Activated CD4-positive, alpha-beta T cell treated with anti-CD3 and anti-CD28 coated beads, Interleukin-2, amount 10 ng/mL, durations not matched to agents 7 days and 5 days (primary cell): ENCODE results near the gene MEGF6. TPM values are rescaled to one million over a fixed set of nuclear protein-coding genes. Genes with fewer than 3 reads are reported as not detected.

Experiments
- CTCF ChIA-PET: fragments of 350-600 bp; sonication (Branson Sonifier 250); formaldehyde crosslinking; loops from one replicate; lab custom pipeline; 2021; ENCODE audit warnings: antibody characterized with exemption; lab: Charles Lee
- POLR2A ChIA-PET: fragments of 350-600 bp; sonication (Branson Sonifier 250); formaldehyde crosslinking; loops from one replicate; lab custom pipeline; 2021; ENCODE audit warnings: antibody characterized with exemption; lab: Charles Lee
- DNase-seq: peaks from one replicate; pipeline ENCODE4 v3.0.0-alpha.2; 2020
- H3K27ac Mint-ChIP-seq: one replicate; pipeline ENCODE4 v1.8.0; 2021; ENCODE audit warnings: mild to moderate bottlenecking, moderate library complexity, mixed read lengths
- H3K27me3 Mint-ChIP-seq: one replicate; pipeline ENCODE4 v1.8.0; 2021; ENCODE audit warnings: mixed read lengths
- H3K36me3 Mint-ChIP-seq: one replicate; pipeline ENCODE4 v1.8.0; 2021; ENCODE audit warnings: low read depth, mixed read lengths
- H3K4me1 Mint-ChIP-seq: one replicate; pipeline ENCODE4 v1.8.0; 2021; ENCODE audit warnings: mixed read lengths
- H3K4me3 Mint-ChIP-seq: one replicate; pipeline ENCODE4 v1.8.0; 2021; ENCODE audit warnings: mild to moderate bottlenecking, moderate library complexity, mixed read lengths
- H3K9me3 Mint-ChIP-seq: one replicate; pipeline ENCODE4 v1.8.0; 2021; ENCODE audit warnings: mixed read lengths
- total RNA-seq, 2 experiments: library from RNA; stranded (reverse); gene quantifications; one replicate each; pipeline ENCODE4 v1.2.3, GENCODE V29; 2021

MEGF6 gene
- total RNA-seq, 2 experiments from 2014 or later = 20.7 to 26.6 TPM

DNA sequence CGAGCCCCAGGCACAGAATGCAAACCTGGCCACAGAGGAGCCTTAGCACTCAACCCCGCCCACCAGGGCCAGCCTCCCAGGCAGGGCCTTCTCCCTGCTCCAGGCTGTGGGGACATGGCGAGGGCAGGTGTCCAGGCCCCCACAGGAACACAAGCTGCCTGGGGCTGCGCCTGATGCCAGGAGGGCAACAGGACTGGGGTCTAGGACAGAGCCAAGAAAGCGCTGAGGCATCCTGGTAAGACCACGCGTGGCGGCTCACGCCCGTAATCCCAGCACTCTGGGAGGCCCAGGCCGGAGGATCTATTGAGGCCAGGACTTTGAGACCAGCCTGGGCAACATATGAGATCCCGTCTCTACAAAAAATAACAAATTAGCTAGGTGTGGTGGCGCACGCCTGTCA is 59.1 kb downstream of the MEGF6 start:
- POLR2A ChIA-PET = no interaction called here
- no peaks in the 10 kb centered on the region for H3K9me3 Mint-ChIP-seq

DNA sequence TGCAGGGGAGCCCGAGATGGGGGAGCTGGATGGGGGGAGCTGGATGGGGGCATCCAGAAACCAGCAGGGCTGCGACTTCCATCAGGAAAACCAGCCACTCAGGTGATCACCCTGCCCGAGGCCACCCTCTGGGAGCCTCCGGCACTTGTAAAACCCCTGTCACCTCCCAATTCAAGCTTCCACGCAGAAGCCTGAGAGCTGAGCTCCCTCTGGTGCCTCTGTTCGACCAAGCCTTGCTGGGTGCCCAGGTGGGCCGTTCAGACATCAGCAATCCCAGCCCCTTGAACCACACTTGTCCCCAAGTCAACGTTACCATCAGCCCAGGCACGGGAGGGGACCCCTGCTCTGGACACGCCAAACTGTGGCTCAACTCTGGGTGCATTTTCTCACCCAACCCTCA is 59.6 kb downstream of the MEGF6 start:
- Mint-ChIP-seq H3K27me3 (no peaks in the 10 kb centered on the region), H3K4me1 (no peaks in the 10 kb centered on the region), H3K27ac (no peak overlapping the region), H3K9me3 (no peaks in the 10 kb centered on the region), H3K36me3 (no peaks in the 10 kb centered on the region), H3K4me3 (no peak overlapping the region)
- POLR2A ChIA-PET = no interaction called here
- CTCF ChIA-PET = interaction anchor here (1.3 kb wide), 1 partner anchor 11 kb away, joined by 5 read pairs; no protein-coding TSS in a partner anchor
- DNase-seq = no peak

More for the DNA sequence above, 59.1 kb downstream of the MEGF6 start:
- Mint-ChIP-seq H3K4me3 (no peak overlapping the region), H3K36me3 (no peaks in the 10 kb centered on the region), H3K4me1 (no peaks in the 10 kb centered on the region), H3K27me3 (no peaks in the 10 kb centered on the region), H3K27ac (no peak overlapping the region)
- no peak for DNase-seq
- CTCF ChIA-PET = interaction anchor here (1.3 kb wide), 1 partner anchor 11 kb away, joined by 5 read pairs; no protein-coding TSS in a partner anchor

GRCh38 chr1:3551290-3551678 is 60.0 kb downstream of the MEGF6 start:
- Mint-ChIP-seq H3K27me3 (no peaks in the 10 kb centered on the region), H3K4me3 (no peak overlapping the region), H3K36me3 (no peaks in the 10 kb centered on the region), H3K27ac (no peak overlapping the region), H3K4me1 (no peaks in the 10 kb centered on the region), H3K9me3 (no peaks in the 10 kb centered on the region)
- ChIA-PET CTCF (no interaction called here), POLR2A (no interaction called here)
- DNase-seq = no peak

DNA sequence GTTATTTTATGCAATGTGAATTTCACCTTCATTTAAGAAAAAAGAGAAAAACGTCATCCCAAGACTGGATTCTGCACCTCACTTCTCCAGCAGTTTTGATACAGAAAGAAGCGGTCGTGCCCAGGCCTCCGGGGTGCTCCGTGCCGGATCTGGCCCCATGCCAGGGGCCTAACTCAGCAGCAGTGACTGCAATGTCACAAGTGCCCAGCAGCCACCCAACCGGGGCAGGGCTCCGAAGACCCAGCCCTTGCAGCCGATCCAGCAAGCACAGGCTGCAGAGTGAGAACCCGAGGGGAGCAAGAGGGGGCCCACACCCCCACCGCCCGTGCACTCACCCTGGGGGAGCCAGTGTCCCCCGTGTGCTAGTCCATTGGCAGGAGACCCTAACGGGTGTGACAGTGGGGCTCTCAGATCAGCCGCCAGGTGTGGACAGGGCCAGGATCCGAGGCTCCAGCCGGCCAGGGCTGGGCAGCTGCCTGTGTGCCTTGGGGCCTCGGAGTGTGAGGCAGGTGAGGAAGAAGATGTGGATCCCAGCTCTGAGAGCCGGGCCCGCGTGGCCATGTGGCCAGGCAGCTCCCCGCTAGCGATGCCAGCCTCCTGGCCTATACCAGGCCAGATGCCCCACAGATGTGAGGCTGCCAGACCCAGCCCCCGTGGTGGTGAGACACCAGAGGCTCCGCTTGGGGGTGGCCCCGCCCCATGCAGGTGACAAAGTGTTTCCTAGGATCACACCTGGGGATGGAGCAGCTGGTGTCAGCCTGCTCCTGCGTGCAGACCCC is 60.6 kb downstream of the MEGF6 start:
- no peaks in the 10 kb centered on the region for H3K27me3 Mint-ChIP-seq
- ChIA-PET CTCF (no interaction called here), POLR2A (no interaction called here)
- H3K9me3 Mint-ChIP-seq = no peaks in the 10 kb centered on the region
- no peak overlapping the region for H3K27ac Mint-ChIP-seq
- no peak for DNase-seq
- no peaks in the 10 kb centered on the region for H3K4me1 Mint-ChIP-seq
- no peak overlapping the region for H3K4me3 Mint-ChIP-seq
- no peaks in the 10 kb centered on the region for H3K36me3 Mint-ChIP-seq

DNA sequence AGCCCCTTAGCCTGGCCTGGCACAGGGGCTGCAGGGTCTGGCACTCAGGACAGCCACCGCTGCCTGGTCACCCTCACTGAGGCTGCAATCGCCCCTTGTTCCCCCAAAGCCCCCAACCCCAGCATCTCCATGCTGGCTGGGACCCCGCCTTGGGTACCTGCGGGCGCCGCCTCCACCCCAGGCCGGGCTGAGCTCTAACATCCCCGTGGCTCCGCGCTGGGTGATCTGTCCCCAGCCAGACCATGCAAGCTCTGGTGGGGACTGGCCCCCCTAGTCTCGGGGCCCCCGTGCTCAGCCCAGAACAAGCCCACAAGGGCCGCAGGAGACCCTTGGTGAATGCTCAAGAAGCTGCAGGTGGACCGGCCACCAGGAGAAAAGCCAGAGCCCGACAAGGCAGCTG is 62.4 kb downstream of the MEGF6 start:
- ChIA-PET POLR2A (no interaction called here), CTCF (interaction anchor here (1.2 kb wide), 1 partner anchor 15 kb away, joined by 3 read pairs; no protein-coding TSS in a partner anchor)
- Mint-ChIP-seq H3K27ac (no peak overlapping the region), H3K36me3 (no peaks in the 10 kb centered on the region), H3K4me3 (no peak overlapping the region), H3K4me1 (no peaks in the 10 kb centered on the region), H3K9me3 (no peaks in the 10 kb centered on the region), H3K27me3 (no peaks in the 10 kb centered on the region)
- DNase-seq = no peak

- Mint-ChIP-seq H3K27ac (no peak overlapping the region), H3K27me3 (no peaks in the 10 kb centered on the region), H3K36me3 (no peaks in the 10 kb centered on the region), H3K4me1 (no peaks in the 10 kb centered on the region), H3K9me3 (no peaks in the 10 kb centered on the region), H3K4me3 (no peak overlapping the region)
- ChIA-PET CTCF (interaction anchor here (1.2 kb wide), 1 partner anchor 16 kb away, joined by 3 read pairs; no protein-coding TSS in a partner anchor), POLR2A (no interaction called here)
- no peak for DNase-seq
These were observed 63.0 kb downstream of the MEGF6 start for GRCh38 chr1:3548156-3548893.

- Mint-ChIP-seq H3K4me3 (no peak overlapping the region), H3K9me3 (no peaks in the 10 kb centered on the region), H3K27me3 (no peaks in the 10 kb centered on the region), H3K4me1 (no peaks in the 10 kb centered on the region), H3K36me3 (no peaks in the 10 kb centered on the region), H3K27ac (no peak overlapping the region)
- DNase-seq = no peak
- CTCF ChIA-PET = no interaction called here
- POLR2A ChIA-PET = no interaction called here
These were observed 64.0 kb downstream of the MEGF6 start for GRCh38 chr1:3547055-3548005.

GRCh38 chr1:3546048-3546384 is 65.3 kb downstream of the MEGF6 start:
- ChIA-PET POLR2A (no interaction called here), CTCF (interaction anchor here (1.4 kb wide), 1 partner anchor 9 kb away, joined by 3 read pairs; no protein-coding TSS in a partner anchor)
- Mint-ChIP-seq H3K27me3 (no peaks in the 10 kb centered on the region), H3K4me1 (no peaks in the 10 kb centered on the region), H3K4me3 (no peak overlapping the region), H3K9me3 (no peaks in the 10 kb centered on the region), H3K36me3 (no peaks in the 10 kb centered on the region), H3K27ac (no peak overlapping the region)
- DNase-seq = no peak

- Mint-ChIP-seq H3K4me1 (no peaks in the 10 kb centered on the region), H3K9me3 (no peaks in the 10 kb centered on the region), H3K27ac (no peak overlapping the region), H3K36me3 (no peaks in the 10 kb centered on the region), H3K27me3 (no peaks in the 10 kb centered on the region), H3K4me3 (no peak overlapping the region)
- POLR2A ChIA-PET = no interaction called here
- CTCF ChIA-PET = interaction anchor here (1.4 kb wide), 1 partner anchor 9 kb away, joined by 3 read pairs; no protein-coding TSS in a partner anchor
- DNase-seq = no peak
These were observed 65.8 kb downstream of the MEGF6 start for GRCh38 chr1:3545363-3546047.

GRCh38 chr1:3544040-3544977 is 67.0 kb downstream of the MEGF6 start:
- ChIA-PET CTCF (interaction anchor here (1.4 kb wide), 1 partner anchor 8 kb away, joined by 3 read pairs; no protein-coding TSS in a partner anchor), POLR2A (no interaction called here)
- no peaks in the 10 kb centered on the region for H3K9me3 Mint-ChIP-seq
- H3K27me3 Mint-ChIP-seq = no peaks in the 10 kb centered on the region
- no peak overlapping the region for H3K27ac Mint-ChIP-seq
- no peaks in the 10 kb centered on the region for H3K36me3 Mint-ChIP-seq
- H3K4me3 Mint-ChIP-seq = no peak overlapping the region
- no peak for DNase-seq
- H3K4me1 Mint-ChIP-seq = no peaks in the 10 kb centered on the region
